SK-N-SH treated with all-trans-retinoic acid at 6 μM for 48 hours (cell line): ENCODE measurements around the gene MARCHF10.

Source experiments
- BACH2 ChIP-seq: fragments of 250-450 bp; sonication (Bioruptor Pico); IDR thresholded peaks from 2 replicates; pipeline ENCODE4 v1.9.0; 2021; ENCODE audit warnings: mild to moderate bottlenecking, borderline replicate concordance
- OSR1 ChIP-seq: fragments of 250-450 bp; sonication (Bioruptor Pico); IDR thresholded peaks from 2 replicates; pipeline ENCODE4 v1.8.0; 2022; ENCODE audit warnings: moderate library complexity, mild to moderate bottlenecking, inconsistent platforms
- SNAI2 ChIP-seq: fragments of 250-450 bp; sonication (Bioruptor Pico); IDR thresholded peaks from 2 replicates; pipeline ENCODE4 v1.5.0; 2020; ENCODE audit warnings: mild to moderate bottlenecking, moderate library complexity
- TOX ChIP-seq: fragments of 250-450 bp; sonication (Bioruptor Pico); IDR thresholded peaks from 2 replicates; pipeline ENCODE4 v1.8.0; 2021; ENCODE audit warnings: mild to moderate bottlenecking, moderate library complexity, borderline replicate concordance
- ZFP30 ChIP-seq: fragments of 450-650 bp; formaldehyde crosslinking; IDR thresholded peaks from 2 replicates; pipeline ENCODE4 v1.5.0; 2022; ENCODE audit warnings: mild to moderate bottlenecking, moderate library complexity
- ZNF8 ChIP-seq: fragments of 450-650 bp; formaldehyde crosslinking; IDR thresholded peaks from 2 replicates; pipeline ENCODE4 v1.5.0; 2020; ENCODE audit warnings: mild to moderate bottlenecking, moderate library complexity
- TF ChIP-seq, protein P1 (sequence below): fragments of 250-450 bp; sonication (Bioruptor Pico); IDR thresholded peaks from 2 replicates; pipeline ENCODE4 v1.8.0; 2021; ENCODE audit warnings: low read depth, mild to moderate bottlenecking, moderate library complexity, borderline replicate concordance
- TF ChIP-seq, protein P2 (sequence below): fragments of 250-450 bp; sonication (Bioruptor Pico); IDR thresholded peaks from 2 replicates; pipeline ENCODE4 v1.5.0; 2020; ENCODE audit warnings: mild to moderate bottlenecking, moderate library complexity

DNA sequence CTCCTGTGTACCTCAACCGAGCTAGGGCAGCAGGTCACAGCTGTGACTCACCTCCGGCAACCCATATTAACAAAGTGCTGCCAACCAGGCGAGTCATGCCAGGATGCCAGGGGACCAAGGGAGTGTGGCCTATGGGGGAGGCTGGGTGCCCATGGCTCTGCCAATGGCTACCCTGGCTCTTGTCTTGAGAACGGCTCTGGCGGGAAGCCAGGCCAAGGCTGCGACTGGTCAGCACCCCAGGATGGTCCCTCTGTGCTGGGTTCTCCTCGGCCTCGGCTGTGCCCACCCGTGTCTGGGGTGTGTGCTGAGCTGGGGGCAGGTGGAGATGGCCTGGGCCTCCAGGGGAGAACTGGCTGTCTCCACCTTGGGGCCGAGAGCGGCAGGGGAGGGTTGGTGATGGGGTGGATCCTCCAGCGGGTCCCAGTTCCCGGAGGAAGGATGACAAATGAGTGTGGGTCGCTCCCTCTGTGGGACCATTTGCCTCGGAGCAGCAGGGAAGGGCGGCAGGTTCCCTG, 104.8 kb downstream of the MARCHF10 start:
- TF ChIP-seq, protein P1, sequence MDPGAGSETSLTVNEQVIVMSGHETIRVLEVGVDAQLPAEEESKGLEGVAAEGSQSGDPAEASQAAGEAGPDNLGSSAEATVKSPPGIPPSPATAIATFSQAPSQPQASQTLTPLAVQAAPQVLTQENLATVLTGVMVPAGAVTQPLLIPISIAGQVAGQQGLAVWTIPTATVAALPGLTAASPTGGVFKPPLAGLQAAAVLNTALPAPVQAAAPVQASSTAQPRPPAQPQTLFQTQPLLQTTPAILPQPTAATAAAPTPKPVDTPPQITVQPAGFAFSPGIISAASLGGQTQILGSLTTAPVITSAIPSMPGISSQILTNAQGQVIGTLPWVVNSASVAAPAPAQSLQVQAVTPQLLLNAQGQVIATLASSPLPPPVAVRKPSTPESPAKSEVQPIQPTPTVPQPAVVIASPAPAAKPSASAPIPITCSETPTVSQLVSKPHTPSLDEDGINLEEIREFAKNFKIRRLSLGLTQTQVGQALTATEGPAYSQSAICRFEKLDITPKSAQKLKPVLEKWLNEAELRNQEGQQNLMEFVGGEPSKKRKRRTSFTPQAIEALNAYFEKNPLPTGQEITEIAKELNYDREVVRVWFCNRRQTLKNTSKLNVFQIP (CRISPR knock-in tag): no peak
- TF ChIP-seq OSR1 (CRISPR knock-in tag) (no peak), ZFP30 (CRISPR knock-in tag) (no peak), ZNF8 (CRISPR knock-in tag) (no peak), SNAI2 (CRISPR knock-in tag) (no peak), TOX (CRISPR knock-in tag) (no peak), BACH2 (CRISPR knock-in tag) (no peak)
- TF ChIP-seq, protein P2, sequence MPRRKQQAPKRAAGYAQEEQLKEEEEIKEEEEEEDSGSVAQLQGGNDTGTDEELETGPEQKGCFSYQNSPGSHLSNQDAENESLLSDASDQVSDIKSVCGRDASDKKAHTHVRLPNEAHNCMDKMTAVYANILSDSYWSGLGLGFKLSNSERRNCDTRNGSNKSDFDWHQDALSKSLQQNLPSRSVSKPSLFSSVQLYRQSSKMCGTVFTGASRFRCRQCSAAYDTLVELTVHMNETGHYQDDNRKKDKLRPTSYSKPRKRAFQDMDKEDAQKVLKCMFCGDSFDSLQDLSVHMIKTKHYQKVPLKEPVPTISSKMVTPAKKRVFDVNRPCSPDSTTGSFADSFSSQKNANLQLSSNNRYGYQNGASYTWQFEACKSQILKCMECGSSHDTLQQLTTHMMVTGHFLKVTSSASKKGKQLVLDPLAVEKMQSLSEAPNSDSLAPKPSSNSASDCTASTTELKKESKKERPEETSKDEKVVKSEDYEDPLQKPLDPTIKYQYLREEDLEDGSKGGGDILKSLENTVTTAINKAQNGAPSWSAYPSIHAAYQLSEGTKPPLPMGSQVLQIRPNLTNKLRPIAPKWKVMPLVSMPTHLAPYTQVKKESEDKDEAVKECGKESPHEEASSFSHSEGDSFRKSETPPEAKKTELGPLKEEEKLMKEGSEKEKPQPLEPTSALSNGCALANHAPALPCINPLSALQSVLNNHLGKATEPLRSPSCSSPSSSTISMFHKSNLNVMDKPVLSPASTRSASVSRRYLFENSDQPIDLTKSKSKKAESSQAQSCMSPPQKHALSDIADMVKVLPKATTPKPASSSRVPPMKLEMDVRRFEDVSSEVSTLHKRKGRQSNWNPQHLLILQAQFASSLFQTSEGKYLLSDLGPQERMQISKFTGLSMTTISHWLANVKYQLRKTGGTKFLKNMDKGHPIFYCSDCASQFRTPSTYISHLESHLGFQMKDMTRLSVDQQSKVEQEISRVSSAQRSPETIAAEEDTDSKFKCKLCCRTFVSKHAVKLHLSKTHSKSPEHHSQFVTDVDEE (CRISPR knock-in tag): no peak
